Upper lobe of left lung (tissue), 6 donors: Measurements from ENCODE around the gene SLC10A2. TPM values are rescaled to one million over a fixed set of nuclear protein-coding genes. Genes with fewer than 3 reads are reported as not detected.

ENCODE experiments used
- ATAC-seq, 2 donors: fragments of 200-7000 bp; cut with Tn5 transposase; one replicate each; pipeline ENCODE4 v1.9.1; 2022; ENCODE audit warnings: mild to moderate bottlenecking in 2 of 2, moderate library complexity in 2 of 2; ENCODE audit not compliant: low FRiP score in 2 of 2
- DNase-seq, 2 donors: peaks; one replicate each; pipeline ENCODE4 v3.0.0-alpha.2; 2019 to 2020
- H3K27ac ChIP-seq, 4 donors: fragments of 200-600 bp; sonication (generic); one replicate each; pipeline ENCODE4 v1.5.1; 2016 to 2019
- H3K27me3 ChIP-seq, 4 donors: fragments of 200-600 bp; sonication (generic); one replicate each; pipeline ENCODE4 v1.5.1; 2017 to 2019
- H3K36me3 ChIP-seq, 4 donors: fragments of 200-600 bp; sonication (generic); one replicate each; pipeline ENCODE4 v1.5.1; 2016 to 2019
- H3K4me1 ChIP-seq, 4 donors: fragments of 200-600 bp; sonication (generic); one replicate each; pipeline ENCODE4 v1.5.1; 2018 to 2019
- H3K4me3 ChIP-seq, 4 donors: fragments of 200-600 bp; sonication (generic); one replicate each; pipeline ENCODE4 v1.5.1; 2017 to 2019; ENCODE audit warnings: mild to moderate bottlenecking in 2 of 4, moderate library complexity in 1 of 4
- H3K9me3 ChIP-seq, 4 donors: fragments of 200-600 bp; sonication (generic); one replicate each; pipeline ENCODE4 v1.5.1; 2018 to 2019
- EP300 ChIP-seq, 4 donors: sonication (generic); formaldehyde crosslinking; IDR thresholded peaks; one replicate each; pipeline ENCODE4 v1.5.1; 2017; ENCODE audit warnings: antibody characterized with exemption in 4 of 4, control low read depth in 2 of 4
- POLR2A ChIP-seq, 4 donors: fragments of 450-650 bp; IDR thresholded peaks; one replicate each; pipeline ENCODE4 v1.5.1; 2016 to 2017; ENCODE audit warnings: antibody characterized with exemption in 4 of 4, mild to moderate bottlenecking in 2 of 4
- POLR2AphosphoS5 ChIP-seq, 2 donors: sonication (generic); formaldehyde crosslinking; IDR thresholded peaks; one replicate each; pipeline ENCODE4 v1.5.1; 2017; ENCODE audit warnings: antibody characterized with exemption in 2 of 2
- WGBS, 2 donors: methylation state at CpG; one replicate each; pipeline ENCODE4 v1.1.5; 2017 to 2018; 5-methylcytosine and 5-hydroxymethylcytosine counted together
- total RNA-seq, 6 donors: library from RNA; depleted of rRNA in 4 of 6; stranded (reverse); fragments of >200 nt in 4 of 6; gene quantifications; one replicate each; pipeline versions ENCODE4 v1.1.0 to v1.2.1, GENCODE V29; 2016 to 2021
- TF ChIP-seq, protein P1 (sequence below), 6 experiments: fragments of 450-650 bp in 4 of 6; fragments of 200-600 bp in 2 of 6; sonication (generic) in 2 of 6; IDR thresholded peaks; one replicate each; pipeline ENCODE4 v1.5.1; 2016 to 2019; ENCODE audit warnings: antibody characterized with exemption in 6 of 6
- donor health status: DM: no; HTN: no; CAD: no; lungs with moderate emphysema.
- donor health status: DM: no; HTN: yes; CAD: no; lungs with severe emphysema.

SLC10A2 gene
- total RNA-seq, 6 donors from 2014 or later: not detected

DNA sequence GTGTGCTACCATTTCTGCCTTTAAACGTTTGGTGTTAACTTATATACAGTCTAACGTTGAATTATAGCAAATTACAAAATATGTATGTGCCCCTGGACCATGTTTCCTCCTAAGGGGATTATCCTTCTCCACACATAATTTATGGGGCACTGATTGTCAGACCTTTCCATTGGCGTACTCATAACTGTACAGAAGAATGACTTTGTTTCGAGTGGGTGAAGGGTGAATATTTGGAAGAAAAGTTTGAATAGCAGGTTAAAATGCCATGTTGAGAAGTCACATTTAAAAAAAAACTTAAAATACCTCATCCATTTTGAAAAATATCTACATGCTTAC lies 58.8 kb downstream of the SLC10A2 start:
- WGBS, 2 donors: 83 to 88% methylated on average over 4 of the region's 4 CpGs
- Histone ChIP-seq H3K27ac (no peak overlapping the region), H3K4me3 (no peak overlapping the region), H3K4me1 (no peaks in the 10 kb centered on the region), H3K36me3 (no peaks in the 10 kb centered on the region), H3K27me3 (no peaks in the 10 kb centered on the region), H3K9me3 (no peaks in the 10 kb centered on the region)
- DNase-seq: no peak
- no peak for ATAC-seq
- TF ChIP-seq, protein P1, sequence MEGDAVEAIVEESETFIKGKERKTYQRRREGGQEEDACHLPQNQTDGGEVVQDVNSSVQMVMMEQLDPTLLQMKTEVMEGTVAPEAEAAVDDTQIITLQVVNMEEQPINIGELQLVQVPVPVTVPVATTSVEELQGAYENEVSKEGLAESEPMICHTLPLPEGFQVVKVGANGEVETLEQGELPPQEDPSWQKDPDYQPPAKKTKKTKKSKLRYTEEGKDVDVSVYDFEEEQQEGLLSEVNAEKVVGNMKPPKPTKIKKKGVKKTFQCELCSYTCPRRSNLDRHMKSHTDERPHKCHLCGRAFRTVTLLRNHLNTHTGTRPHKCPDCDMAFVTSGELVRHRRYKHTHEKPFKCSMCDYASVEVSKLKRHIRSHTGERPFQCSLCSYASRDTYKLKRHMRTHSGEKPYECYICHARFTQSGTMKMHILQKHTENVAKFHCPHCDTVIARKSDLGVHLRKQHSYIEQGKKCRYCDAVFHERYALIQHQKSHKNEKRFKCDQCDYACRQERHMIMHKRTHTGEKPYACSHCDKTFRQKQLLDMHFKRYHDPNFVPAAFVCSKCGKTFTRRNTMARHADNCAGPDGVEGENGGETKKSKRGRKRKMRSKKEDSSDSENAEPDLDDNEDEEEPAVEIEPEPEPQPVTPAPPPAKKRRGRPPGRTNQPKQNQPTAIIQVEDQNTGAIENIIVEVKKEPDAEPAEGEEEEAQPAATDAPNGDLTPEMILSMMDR (IDR thresholded peaks at IDR 0.05): no peak
- no peak for TF ChIP-seq EP300 (IDR thresholded peaks at IDR 0.05)
- TF ChIP-seq POLR2A (IDR thresholded peaks at IDR 0.05): no peak
- TF ChIP-seq POLR2AphosphoS5 (IDR thresholded peaks at IDR 0.05): no peak

DNA sequence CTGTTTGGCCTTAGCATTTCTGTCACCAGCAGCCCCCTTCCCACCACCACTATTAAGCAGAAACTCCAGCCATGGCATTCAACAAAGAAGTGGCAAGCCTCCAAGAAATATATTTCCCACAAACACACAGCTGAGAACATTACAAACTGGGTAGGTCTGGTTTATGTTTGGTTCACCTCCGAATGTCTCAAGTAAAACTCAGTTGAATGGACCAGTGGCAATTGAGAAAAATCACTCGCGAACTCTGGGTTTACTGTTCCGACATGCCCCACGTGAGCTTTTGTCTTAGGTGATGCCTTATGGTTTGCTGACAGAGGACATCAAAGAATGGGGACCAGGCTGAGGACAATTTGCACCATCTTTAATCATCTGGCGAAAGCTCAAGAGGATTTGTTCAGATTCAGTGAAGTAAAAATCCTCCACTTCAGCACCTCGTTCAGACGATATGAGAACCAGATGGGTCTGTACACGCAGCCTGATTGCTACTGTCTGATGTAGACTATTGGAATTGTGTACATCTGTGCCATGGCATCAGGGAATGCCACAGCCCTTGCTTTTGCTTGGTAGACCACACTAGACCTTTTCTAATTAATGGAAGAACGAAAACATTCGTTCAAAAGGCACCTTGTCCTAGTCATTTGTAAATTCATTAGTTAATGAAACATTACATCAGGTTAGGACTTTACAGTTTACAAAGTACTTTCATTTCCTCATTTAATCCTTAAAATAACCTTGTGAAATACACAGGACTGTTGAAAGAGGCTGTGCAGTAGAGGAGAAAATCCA lies 59.4 kb downstream of the SLC10A2 start:
- Histone ChIP-seq H3K4me3 (no peak overlapping the region), H3K36me3 (no peaks in the 10 kb centered on the region), H3K27ac (no peak overlapping the region), H3K4me1 (no peaks in the 10 kb centered on the region), H3K27me3 (no peaks in the 10 kb centered on the region), H3K9me3 (no peaks in the 10 kb centered on the region)
- DNase-seq: no peak
- no peak for ATAC-seq
- TF ChIP-seq, protein P1 (IDR thresholded peaks at IDR 0.05): no peak
- TF ChIP-seq POLR2AphosphoS5 (IDR thresholded peaks at IDR 0.05) (no peak), POLR2A (IDR thresholded peaks at IDR 0.05) (no peak), EP300 (IDR thresholded peaks at IDR 0.05) (no peak)
- 77 to 83% methylated on average over 11 of the region's 11 CpGs for WGBS, 2 donors

DNA sequence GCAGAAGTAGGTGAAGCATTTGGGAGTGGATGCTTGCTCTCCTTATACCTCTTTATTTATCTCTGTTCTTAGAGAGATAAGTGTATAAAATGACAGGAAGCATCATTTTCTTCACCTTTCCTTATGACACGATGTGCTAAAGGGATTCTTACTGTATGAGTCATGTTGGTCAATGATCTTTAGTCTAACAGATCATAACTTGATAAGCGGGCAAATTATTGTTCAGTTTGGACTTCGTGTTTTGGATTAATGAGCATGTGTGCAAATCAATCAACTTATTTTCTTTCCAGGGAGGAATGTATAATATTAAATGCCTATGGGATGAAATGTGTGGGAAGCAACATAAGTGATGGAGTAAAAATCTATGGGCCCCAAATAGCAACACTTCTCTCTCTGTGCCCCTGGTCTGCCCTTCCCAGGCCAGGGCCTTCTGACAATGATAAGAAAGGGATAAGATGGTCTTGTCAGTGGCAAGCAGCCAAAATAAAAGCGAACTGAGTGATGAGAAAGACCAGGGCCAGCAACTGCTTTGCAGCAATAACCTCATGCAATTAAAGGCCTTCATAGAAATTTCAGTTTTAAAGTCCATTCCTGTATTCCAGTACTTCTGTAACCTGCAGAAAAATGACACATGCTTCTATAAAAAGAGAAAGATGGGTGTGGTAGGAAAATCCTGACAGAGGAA lies 61.4 kb downstream of the SLC10A2 start:
- H3K27ac ChIP-seq: no peak overlapping the region
- no peak for DNase-seq
- 62 to 65% methylated on average over 4 of the region's 4 CpGs for WGBS, 2 donors
- H3K4me1 ChIP-seq: no peaks in the 10 kb centered on the region
- H3K27me3 ChIP-seq: no peaks in the 10 kb centered on the region
- no peaks in the 10 kb centered on the region for H3K36me3 ChIP-seq
- TF ChIP-seq POLR2AphosphoS5 (IDR thresholded peaks at IDR 0.05) (no peak), POLR2A (IDR thresholded peaks at IDR 0.05) (no peak), EP300 (IDR thresholded peaks at IDR 0.05) (no peak)
- TF ChIP-seq, protein P1 (IDR thresholded peaks at IDR 0.05): no peak
- H3K9me3 ChIP-seq: no peaks in the 10 kb centered on the region
- H3K4me3 ChIP-seq: no peak overlapping the region
- ATAC-seq: no peak

DNA sequence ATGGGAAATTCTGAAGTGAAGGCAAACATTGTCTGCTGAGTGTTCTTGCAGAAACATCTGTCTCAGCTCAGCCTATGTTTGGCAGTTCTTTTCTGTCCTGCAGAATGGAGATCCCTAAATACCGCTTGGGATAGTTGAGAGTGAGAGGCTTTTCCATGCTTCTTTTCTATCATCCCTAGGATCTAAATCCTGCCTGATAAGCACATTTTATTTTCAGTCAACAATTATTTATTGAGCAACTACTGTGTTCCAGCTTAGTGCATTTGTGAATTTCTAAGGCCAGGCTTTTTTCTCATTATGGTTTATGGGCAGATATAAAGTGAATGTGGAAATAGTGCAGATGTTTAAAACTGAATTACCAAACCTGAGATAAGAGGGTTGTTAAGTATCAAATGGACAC lies 62.6 kb downstream of the SLC10A2 start:
- H3K9me3 ChIP-seq: no peaks in the 10 kb centered on the region
- H3K4me1 ChIP-seq: no peaks in the 10 kb centered on the region
- DNase-seq (no peak), ATAC-seq (no peak)
- TF ChIP-seq, protein P1 (IDR thresholded peaks at IDR 0.05): no peak
- TF ChIP-seq POLR2AphosphoS5 (IDR thresholded peaks at IDR 0.05) (no peak), EP300 (IDR thresholded peaks at IDR 0.05) (no peak), POLR2A (IDR thresholded peaks at IDR 0.05) (no peak)
- H3K27me3 ChIP-seq: no peaks in the 10 kb centered on the region
- no peaks in the 10 kb centered on the region for H3K36me3 ChIP-seq
- 67 to 68% methylated on average over 1 of the region's 1 CpG for whole genome bisulfite sequencing, 2 donors
- H3K27ac ChIP-seq: no peak overlapping the region
- no peak overlapping the region for H3K4me3 ChIP-seq
